GM20000 (cell line): Measurements from ENCODE around the gene TRAPPC4.
"Not testable (repeated sequence)": the region's sequence is repeated elsewhere in the genome, so short reads cannot be mapped to it uniquely, and the experiment has no call there.

Experiments used
- DNase-seq: peaks from one replicate; pipeline ENCODE4 v3.0.0; 2012; ENCODE audit warnings: low spot score
- TF ChIP-seq, protein P1 (sequence below): IDR thresholded peaks from 2 replicates; pipeline ENCODE4 v1.5.1; 2012; ENCODE audit warnings: mild to moderate bottlenecking, control low read depth; ENCODE audit errors: extremely low read depth, missing control alignments

TRAPPC4 gene, protein sequence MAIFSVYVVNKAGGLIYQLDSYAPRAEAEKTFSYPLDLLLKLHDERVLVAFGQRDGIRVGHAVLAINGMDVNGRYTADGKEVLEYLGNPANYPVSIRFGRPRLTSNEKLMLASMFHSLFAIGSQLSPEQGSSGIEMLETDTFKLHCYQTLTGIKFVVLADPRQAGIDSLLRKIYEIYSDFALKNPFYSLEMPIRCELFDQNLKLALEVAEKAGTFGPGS

DNA sequence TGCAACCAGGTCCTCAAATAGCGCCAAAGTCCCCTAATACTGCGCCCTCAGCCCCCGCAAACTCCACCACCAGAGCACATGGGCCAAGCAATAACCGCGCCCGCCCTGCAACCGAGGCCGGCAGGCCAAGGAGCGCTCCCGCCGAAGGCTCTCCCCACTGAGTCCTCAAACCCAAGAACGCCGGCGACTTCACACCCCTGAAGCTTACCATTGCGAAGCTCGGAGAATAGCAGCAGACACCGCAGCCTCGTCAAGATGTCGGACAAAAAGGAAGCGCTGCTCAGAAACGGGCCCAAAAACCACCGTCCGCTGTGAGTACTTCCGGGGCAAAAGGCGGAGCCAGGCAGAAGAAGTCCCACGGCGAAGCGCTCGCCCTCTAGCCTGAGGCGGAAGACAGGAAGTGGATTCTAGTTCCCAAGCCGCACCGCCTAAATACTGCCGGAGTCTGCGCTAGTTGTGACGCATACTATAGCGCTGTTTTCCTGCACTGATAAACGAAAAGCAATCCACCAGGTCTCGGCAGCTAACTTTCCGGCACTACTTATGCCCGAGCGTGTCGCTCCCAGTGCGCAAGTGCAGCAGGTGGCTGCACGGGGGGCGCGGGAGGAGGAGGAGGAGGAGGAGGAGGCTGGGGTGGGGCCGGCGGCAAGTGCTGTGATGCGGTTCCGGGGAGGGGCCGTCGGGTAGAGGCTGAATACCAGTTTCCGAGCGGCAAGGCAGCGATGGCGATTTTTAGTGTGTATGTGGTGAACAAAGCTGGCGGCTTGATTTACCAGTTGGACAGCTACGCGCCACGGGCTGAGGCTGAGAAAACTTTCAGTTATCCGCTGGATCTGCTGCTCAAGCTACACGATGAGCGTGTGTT is at the start of gene TRAPPC4, which contains the start of gene RPS25:
TSS of gene TRAPPC4 (plus strand) at position 693 of the 865 bp plus-strand sequence. CDS start at position 723, 30 bp downstream.
TSS of gene RPS25 (minus strand) at position 270 of the 865 bp plus-strand sequence. CDS start at position 211, 59 bp downstream.
- peak; percentile 91 for DNase-seq
- TF ChIP-seq, protein P1, sequence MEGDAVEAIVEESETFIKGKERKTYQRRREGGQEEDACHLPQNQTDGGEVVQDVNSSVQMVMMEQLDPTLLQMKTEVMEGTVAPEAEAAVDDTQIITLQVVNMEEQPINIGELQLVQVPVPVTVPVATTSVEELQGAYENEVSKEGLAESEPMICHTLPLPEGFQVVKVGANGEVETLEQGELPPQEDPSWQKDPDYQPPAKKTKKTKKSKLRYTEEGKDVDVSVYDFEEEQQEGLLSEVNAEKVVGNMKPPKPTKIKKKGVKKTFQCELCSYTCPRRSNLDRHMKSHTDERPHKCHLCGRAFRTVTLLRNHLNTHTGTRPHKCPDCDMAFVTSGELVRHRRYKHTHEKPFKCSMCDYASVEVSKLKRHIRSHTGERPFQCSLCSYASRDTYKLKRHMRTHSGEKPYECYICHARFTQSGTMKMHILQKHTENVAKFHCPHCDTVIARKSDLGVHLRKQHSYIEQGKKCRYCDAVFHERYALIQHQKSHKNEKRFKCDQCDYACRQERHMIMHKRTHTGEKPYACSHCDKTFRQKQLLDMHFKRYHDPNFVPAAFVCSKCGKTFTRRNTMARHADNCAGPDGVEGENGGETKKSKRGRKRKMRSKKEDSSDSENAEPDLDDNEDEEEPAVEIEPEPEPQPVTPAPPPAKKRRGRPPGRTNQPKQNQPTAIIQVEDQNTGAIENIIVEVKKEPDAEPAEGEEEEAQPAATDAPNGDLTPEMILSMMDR, result no peak

DNA sequence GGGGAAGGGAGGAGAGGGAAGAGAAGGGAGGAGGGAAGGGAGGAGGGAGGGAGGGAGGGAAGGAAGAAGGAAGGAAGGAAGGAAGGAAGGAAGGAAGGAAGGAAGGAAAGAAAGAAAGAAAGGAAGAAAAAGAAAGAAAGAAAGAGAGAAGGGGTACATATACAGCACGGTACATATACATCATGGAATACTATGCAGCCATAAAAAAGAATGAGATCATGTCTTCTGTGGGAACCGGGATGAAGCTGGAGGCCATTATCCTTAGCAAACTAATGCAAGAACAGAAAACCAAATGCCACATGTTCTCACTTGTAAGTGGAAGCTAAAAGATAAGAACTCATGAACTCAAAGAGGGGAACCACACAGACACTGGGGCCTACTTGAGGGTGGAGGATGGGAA is 49.1 kb upstream of the TRAPPC4 start:
- not testable (repeated sequence) for DNase-seq

DNA sequence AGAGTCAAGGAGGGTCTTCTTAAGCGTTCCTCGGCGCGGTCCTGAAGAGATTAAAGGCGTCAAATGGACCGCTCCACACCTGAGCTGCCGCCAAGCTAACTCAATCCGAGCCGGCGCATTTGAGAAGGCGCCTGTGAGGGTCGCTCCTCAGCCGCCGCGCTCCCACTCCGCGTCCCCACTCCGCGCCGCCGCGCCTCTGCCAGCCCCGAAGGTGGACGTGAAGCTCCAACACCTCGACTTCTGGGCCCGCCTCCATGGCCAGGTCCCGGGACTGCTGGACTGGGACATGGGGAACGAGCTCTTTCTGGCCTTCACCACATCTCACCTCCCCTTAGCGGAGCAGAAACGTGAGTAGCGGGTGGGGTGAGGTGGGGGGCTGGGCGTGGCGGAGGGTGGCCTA is 46.9 kb upstream of the TRAPPC4 start, which contains the start of gene FOXR1:
TSS of gene FOXR1 (plus strand) at position 116 of the 400 bp plus-strand sequence. CDS start at position 287, 171 bp downstream.
- TF ChIP-seq, protein P1, result no peak

DNA sequence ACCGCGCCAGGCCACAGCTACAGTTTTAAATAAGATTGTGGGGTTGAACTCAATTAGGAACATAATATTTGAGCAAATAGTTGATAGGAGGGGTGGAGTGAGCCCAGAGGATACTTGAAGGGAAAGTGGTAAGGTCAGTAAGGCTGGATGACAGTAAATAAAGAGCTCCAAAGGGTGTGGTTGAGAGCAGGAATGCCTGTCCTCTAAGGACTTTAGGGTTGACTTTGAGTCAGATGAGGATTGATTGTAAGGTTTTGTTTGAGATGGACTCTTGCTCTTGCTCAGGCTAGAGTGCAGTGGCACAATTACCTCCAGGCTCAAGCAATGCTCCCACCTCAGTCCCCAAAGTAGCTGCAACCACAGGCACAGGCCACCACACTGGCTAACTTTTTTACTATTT is 44.6 kb upstream of the TRAPPC4 start:
- TF ChIP-seq, protein P1, result no peak

More for the DNA sequence above, 46.9 kb upstream of the TRAPPC4 start, which contains the start of gene FOXR1:
- no peak for DNase-seq

DNA sequence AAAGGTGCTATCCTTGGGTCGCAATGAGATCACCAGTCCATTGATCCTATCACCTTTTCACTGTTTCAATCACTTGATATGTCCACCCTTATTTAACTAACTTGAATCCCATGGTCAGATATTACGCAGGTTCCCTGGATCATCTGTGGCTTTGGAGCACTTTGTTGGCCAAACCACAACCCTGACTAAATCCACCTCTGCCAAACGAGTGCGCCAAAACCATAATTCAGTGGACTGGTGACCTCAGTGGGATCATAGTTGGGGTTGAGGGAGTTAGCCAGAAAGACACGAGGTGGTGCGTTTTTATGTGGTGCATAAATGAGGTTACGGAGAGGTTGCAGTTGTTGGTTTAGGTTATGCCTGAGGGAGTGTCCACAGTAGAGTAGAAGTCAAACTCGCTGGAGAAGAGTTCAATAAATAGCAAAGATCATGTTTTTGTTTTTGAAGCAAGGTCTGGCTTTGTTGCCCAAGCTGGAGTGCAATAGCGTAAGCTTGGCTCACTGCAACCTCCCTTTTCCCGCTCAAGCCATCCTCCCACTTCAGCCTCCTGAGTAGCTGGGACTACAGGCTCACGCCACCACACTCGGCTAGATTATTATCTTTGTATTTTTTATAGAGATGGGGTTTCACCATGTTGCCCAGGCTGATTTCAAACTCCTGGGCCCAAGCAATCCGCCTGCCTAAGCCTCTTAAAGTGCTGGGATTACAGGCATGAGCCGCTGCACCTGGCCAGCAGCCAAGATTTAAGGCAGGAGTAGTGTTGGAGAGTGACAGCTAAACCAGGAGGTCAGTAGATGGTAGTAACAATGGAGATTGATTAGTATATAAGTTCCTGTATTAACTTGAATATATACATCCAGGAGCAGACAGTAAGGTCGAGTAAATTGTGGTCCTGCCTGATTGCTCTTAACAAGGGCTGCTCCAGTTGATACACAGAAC is 42.5 kb upstream of the TRAPPC4 start:
- DNase-seq, result no peak
- TF ChIP-seq, protein P1, result no peak

More for the DNA sequence above, 44.6 kb upstream of the TRAPPC4 start:
- peak; percentile 19 for DNase-seq

DNA sequence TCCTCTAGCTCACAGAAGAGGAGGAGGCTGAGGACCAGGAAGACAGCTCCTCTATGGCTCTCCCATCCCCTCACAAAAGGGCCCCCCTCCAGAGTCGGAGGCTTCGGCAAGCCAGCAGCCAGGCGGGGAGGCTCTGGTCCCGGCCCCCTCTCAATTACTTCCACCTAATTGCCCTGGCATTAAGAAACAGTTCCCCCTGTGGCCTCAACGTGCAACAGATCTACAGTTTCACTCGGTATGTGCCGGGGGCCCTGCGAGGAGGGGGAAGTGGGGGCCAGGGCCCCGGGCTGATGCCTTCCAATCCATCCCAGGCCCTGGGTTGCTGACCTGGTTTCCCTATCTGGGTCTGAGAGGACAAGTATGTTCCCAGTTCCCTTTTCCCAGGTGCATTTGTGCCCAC is 39.1 kb upstream of the TRAPPC4 start:
- peak; percentile 15 for DNase-seq
- TF ChIP-seq, protein P1, result no peak

DNA sequence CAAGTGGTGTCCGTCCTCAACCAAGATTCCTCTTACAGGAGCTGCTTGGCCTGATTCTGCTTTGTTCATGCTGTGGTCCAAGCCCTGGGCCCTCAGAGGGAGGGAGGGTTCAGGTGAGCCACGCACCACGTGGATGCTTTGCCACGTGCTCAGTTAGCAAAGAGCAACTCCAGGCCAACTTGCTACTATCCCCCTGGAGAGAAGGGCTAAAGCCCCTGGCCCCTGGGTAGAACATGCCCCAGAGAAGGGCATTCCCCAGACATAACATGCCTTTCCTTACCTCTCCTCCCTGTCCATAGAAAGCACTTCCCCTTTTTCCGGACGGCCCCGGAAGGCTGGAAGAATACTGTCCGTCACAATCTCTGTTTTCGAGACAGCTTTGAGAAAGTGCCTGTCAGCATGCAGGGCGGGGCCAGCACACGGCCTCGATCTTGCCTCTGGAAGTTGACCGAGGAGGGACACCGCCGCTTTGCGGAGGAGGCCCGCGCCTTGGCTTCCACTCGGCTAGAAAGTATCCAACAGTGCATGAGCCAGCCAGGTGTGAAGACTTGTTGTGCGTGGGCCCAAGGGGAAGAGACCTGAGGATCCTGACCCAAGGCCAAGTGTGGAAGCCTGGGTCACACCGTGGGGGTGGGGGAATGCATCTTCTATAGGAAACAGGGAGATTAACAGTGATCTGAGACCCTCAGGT is 38.2 kb upstream of the TRAPPC4 start:
- DNase-seq, result peak; percentile 20
- TF ChIP-seq, protein P1, result no peak

DNA sequence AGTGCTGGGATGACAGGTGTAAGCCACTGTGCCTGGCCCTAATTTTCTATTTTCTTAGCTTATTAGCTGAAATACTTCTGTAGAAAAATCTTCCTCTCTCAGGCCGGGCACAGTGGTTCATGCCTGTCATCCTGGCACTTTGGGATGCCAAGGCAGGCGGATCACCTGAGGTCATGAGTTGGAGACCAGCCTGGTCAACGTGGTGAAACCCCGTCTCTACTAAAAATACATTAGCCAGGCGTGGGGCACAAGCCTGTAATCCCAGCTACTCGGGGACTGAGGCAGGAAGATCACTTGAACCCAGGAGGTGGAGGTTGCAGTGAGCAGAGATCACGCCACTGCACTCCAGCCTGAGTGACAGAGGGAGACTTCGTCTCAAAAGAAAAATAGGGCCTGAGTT is 34.2 kb upstream of the TRAPPC4 start:
- DNase-seq, result not testable (repeated sequence)
